Non-pigmented ciliary epithelial cell (primary cell): Measurements from ENCODE around the gene NME2.
"Not testable (repeated sequence)": the region's sequence is repeated elsewhere in the genome, so short reads cannot be mapped to it uniquely, and the experiment has no call there.

Source experiments
- DNase-seq: peaks from one replicate; pipeline ENCODE4 v3.0.0-alpha.2; 2010; ENCODE audit warnings: low read depth

Gene NME2

DNA sequence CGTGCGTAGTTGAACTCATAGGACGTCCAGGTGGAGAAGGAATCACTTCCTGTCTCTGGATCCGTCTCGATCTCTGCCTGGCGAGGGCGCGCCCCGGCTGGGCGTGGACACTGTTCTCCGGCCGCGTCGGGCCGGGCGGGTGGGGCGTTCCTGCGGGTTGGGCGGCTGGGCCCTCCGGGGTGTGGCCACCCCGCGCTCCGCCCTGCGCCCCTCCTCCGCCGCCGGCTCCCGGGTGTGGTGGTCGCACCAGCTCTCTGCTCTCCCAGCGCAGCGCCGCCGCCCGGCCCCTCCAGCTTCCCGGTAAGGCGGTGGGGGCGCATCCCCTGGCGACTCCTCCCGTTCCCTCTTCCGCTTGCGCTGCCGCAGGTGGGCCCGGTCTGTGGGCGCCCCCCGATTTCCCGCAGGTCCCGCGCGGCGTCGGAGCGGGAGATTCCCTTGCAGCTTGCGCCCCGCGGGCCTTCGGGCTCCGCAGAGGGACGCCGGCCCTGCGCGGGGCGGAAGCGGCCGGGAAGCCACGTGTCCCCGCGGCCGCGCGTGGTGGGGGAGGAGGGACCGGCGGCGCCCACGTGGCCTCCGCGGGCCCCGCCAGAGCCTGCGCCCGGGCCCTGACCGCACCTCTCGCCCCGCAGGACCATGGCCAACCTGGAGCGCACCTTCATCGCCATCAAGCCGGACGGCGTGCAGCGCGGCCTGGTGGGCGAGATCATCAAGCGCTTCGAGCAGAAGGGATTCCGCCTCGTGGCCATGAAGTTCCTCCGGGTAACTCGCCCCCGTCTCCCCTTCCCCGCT is at the start of gene NME2:
TSS of gene NME2 (plus strand) at position 214 of the 789 bp plus-strand sequence. CDS start at position 634, 420 bp downstream.
- DNase-seq: no peak

DNA sequence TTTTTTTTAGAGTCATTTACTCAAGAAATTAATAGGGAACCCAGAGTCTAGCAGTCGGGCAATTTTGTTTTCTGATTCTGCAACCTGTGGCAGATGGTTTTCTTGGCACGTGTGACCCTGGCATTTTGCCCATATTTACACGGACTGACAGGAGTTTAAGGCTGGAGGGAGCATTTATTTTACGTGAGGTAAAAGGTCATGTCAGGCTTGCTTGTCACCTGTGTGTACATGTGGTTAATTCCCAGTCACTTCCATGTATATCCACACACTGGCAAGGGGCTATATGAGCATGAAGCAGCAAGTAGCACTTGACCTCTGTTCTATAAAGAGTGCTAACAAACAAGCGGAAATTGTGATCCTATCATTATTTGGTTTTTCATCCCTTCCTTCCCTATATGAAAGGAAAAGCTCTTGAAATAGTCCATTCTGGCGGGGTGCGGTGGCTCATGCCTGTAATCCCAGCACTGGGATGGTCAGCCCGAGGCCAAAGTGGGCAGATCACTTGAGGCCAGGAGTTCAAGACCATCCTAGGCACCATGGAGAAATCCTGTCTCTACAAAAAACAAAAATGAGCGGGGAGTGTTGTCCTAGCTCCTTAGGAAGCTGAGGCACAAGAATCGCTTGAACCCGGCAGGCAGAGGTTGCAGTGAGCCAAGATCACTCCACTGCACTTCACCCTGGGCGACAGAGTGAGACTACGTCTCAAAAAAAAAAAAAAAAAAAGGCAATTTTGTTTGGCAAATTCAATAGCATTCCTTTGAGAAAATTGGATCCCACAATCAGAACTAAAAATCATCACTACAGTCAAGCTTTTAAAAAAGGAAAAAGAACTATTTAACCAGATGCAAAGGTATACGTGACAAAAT is 47.6 kb upstream of the NME2 start:
- no peak for DNase-seq

DNA sequence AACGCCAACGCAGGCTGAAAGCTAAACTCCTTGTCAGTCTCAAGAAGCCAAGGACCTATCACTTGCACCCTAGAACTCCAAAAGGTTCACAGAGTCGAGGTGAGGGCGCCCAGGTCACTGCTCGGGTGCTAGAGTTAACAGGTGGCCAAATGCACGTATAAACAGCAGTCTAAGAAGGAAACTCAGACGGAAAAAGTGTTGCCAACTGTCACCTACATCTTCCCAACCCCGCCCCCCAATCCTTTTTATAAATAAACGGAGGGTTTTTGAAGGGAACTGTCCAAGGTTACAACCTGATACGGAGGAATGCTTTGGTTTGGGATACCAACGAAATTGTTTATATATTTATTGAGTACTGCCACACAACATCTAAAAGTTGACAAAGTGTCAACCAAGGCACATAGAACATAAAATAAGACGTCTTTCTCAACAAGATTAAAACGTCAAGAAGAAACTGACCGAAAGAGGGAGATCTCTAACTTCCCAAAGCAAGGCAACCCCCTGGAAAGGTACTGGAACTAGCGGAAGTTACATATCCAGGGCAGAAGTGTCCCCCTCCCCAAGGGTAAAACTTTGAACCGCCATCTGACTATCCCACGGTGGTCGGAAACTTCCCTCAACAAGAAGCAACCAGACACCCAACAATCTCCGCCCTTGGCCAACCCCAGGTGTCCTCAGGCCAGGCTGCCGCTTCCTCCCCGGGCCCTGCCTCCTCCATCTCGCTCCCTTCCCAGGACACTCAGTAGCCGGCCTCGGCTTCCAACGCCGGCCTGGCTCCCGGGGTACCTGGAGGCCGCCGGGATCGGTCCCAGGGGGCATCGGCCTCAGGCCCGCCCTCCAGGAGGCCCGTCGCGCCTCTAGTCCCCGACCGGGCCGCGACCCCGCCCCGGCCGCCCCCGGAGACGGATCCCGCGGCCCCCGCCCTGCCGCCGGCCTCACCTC is 46.5 kb upstream of the NME2 start:
- no peak for DNase-seq

DNA sequence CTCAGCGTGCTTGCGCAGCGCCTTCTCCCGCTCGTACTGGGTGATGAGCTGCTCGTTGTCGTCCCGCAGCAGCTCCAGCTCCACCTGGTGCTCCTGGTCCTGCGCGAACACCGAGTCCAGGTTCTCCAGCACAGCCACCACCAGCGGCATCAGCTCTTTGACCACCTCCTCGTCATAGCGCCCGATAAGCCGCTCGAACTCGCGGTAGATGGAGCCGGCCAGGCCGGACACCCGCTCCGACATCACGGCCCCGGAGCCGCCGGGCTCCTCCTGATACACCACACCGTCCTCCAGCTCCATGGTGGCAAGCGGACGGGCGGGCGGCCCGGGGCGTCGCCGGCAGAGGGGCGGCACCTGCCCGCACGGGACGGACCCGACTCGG is 45.9 kb upstream of the NME2 start:
- no peak for DNase-seq

DNA sequence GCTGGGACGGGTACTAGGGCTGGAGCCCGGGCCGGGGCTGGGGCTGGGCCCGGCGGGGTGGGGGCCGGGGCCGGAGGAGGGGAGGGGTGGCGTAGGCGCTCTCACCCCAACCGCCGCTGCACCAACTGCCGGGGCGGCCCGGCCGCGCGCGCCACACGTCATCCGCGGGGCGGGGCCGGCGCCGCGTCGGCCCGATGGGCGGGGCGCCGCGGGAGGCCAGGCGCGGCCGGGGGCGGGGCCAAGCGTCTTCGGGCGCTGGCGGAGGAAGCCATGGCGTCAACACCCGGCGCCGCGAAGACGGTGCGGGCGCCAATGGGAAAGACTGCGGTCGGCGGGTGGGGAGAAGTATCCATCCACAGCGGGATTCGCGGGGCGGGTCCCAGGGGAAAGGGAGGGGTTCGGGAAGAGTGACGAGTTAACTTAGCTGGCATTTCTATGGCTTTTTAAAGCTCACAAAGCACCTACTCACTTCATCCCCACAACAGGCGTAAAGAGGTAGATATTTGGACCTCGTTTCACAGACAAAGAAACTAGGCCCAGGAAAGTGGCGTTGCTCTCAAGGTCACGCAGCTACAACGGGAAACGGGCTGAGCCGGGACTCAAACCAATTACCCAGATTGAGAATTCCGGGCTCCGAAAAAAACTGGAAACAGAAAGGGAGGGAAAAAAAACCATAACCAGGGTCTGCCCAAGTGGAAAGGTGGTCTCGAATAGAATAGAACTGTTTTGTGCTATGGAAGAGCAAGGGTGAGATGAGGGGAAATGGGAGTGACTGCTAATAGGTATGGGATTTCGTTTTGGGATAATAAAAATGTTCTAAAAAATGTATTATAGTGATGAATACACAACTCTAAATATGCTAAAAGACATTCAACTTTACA is 45.2 kb upstream of the NME2 start, which contains the start of gene SPAG9:
TSS of gene SPAG9 (minus strand) at position 130 of the 881 bp plus-strand sequence. CDS start 212 bp downstream, outside the sequence.
- DNase-seq: peak; percentile 75

DNA sequence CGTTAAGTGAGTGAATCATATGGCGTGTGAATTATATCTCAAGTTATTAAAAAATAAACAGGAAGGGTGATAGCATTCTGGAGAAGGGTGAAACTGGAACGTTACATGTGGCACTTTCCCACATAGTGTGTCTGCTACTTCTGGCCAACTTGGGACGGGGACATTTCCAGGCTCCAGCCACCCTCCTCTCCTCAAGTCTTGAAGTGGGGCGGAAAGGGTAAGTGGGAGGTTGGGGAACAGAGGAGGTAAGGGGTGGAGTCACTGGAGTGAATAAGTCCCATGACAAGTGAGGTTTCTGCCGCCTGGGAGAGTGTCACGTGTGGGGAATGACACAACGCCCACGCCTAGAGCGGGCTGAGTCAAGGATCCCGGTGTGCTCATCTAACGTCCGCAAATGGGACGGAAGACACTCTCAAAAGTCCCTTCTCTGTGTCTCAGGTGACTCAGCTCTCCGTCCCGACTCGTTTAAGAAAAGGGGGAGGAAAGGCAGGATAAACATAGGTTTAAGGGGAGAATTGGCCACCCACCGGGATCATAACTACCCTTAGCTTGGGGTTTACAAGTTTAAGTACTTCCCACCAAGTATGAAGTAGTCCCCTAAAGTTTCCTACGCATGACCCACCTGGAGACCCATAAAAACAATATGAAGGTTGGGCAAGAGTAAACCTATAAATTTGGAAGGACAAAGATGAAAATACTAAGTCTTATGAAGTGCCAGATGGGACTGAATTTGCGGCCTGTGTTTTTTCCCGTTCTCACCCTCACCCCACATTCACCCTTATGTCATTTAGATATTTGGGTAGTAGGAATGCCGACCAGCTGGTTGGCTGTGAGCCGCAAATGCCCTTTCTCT is 44.4 kb upstream of the NME2 start:
- DNase-seq: peak; percentile 77

DNA sequence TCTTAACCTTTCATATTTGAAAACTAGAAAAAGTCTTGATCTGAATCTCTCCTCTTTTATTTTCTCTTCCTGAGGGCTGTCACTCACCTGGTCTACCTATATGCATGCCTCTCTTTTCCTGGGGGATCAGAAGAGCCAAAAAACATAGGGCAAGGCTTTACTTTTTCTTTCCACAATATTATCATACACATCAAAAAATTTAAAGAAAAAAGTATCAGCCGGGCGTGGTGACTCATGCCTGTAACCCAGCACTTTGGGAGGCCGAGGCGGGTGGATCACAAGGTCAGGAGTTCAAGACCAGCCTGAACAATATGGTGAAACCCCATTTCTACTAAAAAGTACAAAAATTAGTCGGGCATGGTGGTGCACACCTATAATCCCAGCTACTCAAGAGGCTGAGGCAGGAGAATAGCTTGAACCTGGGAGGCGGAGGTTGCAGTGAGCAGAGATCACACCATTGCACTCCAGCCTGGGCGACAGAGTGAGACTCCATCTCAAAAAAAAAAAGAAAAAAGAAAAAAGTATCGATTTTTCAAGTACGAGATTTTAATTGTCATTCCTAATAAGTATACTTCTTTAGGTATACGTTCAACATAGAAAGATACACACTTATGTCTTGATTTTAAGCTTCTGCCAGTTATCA is 43.6 kb upstream of the NME2 start:
- not testable (repeated sequence) for DNase-seq

DNA sequence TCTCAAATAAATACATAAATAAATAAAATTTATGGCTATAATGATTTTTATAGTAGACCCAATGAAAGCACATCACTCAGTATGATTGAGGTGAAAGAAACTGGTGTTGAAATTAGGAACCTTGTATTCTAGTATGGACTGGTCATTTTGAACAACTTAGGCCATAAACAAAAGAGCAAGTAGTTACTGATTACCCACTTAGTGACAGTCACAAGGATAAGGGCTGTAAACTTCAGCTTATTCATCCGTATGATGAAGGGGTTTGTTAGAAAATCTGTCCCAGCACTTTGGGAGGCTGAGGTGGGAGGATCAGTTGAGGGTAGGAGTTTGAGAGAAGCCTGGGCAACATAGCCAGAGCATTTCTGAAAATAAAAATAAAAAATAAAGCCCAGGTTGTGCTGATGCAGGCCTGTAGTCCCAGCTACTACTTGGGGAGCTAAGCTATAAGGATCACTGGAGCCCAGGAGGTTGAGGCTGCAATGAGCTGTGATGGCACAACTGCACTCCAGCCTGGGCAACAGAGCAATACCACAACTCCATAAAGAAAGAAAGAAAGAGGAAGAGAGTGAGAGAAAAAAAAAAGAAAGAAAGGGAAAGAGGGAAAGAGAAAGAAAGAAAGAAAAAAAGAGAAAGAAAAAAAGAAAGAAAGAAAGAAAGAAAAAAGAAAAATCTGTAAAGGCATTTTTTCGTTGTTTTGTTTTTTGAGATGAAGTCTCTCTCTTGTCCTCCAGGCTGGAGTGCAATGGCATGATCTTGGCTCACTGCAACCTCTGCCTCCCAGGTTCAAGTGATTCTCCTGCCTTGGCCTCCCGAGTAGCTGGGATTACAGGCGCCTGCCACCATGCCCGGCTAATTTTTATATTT is 41.3 kb upstream of the NME2 start:
- no peak for DNase-seq

DNA sequence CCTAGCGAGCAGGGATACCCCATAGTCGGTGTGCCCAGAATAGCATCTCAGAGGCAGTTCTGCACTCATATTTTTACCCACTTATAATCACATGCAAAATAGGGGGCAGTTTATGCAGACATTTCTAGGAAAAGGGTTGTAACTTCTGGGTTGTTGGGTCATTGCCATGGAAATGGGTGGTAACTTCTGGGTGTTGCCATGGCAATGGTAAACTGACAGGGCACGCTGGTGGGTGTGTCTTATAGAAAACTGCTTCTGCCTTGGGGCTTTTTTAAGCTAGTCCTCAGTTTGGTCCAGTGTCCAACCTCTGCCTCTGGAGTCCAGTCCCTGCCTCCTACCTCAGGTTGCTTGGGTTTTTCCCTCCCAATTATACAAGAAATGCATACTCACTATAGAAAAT is 38.1 kb upstream of the NME2 start:
- no peak for DNase-seq

DNA sequence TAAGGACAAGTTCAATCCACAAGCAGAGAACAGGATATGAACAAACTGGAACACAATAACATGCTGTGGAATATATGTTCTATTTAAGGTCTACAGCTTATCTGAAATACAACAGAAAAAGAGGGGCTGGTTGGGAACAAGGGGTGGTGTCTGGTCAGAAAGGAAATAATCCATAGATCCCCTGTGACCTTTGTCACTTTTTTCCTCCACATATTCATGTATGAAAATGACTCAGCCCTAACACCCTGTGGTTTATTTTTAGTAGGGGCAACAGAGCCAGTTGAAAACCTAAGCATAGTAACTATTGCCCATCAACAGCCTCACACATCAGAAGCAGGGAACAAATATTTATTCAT is 33.3 kb upstream of the NME2 start:
- no peak for DNase-seq

DNA sequence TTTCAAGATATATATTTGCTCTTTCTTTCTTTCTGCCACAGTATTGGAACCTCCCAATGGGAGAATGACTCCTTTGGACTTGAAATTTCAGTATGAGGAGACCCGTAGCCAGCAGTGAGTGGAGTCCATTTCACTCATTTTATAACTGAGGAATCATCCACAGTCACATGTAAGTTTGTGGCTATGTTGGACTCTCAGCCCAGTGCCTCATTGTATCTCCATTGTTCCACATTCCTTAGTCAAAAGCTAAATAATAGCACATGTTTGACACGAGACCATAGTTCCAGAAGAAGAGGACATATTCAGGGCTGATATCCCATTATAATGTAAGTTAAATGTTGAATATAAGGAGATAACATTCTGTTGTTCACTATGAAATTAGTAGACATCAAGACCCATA is 32.8 kb upstream of the NME2 start:
- no peak for DNase-seq

DNA sequence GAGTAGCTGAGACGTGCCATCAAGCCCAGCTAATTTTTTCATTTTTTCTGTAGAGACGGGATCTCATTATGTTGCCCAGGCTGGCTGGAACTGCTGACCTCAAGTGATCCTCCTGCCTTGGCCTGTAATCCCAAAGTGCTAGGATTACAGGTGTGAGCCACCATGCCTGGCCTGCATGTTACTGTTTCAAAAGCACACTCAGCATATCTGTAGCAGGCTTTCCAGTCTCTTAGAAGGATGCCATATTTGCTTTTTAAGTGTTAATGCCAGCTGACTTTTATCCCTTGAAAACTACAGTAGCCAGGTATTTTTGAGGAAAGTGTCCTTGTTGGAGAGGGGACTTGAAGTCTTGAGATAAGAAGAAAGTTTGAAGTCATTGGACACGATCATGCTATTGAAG is 30.3 kb upstream of the NME2 start:
- DNase-seq: no peak

DNA sequence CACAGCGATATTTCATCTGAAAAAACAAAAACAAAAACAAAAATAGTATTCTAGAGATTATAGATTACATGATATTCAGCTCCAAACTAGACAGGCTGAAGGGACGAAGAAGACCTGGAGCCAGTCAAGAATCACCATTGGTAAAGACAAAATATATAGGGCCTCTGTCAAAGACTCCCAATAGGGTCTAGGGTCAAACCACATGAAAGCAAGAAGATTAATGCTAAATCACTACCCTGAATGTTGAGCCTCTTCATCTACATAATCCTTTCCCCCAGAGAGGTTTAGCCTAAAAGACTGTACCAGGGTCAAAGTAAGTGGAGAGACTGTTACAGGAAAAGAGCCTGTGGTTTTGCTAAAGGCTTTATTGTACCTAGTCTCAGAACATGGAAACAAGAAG is 23.6 kb upstream of the NME2 start:
- DNase-seq: no peak

DNA sequence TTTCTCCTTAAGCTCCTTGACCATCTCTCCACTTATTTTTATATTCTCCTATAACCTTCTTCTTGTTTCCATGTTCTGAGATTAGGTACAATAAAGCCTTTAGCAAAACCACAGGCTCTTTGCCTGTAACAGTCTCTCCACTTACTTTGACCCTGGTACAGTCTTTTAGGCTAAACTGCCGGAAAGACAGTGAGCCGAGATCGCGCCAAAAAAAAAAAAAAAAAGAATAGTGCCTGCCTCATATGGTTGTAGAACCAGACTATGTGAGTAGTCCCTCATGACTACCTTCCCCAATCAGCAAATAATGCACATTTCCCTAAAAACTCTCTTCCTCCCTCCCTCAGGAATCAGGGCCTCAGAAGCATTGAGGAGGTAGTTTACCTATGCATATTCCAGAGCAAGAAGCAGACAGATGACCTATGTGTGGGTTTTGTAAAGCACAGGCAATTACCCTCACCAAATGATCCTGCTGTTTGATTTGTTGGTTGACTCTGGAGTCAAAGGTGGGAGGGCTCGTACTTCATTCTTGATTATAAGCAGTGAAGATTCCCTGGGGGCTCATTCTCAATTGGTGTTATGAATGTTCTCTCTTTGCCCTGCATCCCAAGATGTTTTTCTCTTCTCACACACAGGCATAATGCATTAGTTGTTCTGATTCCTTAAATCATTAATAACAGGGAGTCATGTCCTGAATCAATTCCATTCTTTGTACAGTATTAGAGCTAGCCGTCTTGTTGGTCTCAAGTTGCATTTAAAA is 21.8 kb upstream of the NME2 start:
- DNase-seq: no peak

DNA sequence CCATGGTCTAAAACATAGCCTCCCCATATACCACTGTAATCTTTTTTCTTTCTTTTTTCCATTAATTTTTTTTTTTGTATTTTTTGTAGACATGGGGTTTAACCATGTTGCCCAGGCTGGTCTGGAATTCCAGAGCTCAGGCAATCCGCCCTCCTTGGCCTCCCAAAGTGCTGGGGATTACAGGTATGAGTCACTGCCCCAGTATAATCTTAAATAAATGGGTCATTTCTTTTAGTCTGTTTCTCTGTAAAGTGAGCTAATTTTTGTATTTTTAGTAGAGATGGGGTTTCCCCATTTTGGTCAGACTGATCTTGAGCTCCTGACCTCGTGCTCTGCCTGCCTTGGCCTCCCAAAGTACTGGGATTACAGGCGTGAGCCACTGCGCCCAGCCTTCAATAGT is 18.6 kb upstream of the NME2 start:
- no peak for DNase-seq

DNA sequence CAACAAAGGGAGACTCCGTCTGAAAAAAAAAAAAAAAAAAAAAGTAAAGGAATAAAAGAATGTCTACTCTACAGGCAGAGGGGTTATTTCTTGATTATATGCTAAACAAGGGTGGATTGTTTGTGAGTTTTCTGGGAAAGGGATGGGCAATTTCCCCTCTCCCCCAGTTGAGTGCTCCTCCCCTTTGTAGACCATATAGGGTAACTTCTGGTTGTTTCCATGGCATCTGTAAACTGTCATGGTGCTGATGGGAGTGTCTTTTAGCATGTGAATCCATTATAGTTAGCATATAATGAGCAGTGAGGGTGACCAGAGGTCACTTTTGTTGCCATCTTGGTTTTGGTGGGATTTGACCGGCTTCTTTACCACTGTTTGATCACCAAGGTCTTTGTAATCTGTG is 17.0 kb upstream of the NME2 start:
- DNase-seq: no peak

DNA sequence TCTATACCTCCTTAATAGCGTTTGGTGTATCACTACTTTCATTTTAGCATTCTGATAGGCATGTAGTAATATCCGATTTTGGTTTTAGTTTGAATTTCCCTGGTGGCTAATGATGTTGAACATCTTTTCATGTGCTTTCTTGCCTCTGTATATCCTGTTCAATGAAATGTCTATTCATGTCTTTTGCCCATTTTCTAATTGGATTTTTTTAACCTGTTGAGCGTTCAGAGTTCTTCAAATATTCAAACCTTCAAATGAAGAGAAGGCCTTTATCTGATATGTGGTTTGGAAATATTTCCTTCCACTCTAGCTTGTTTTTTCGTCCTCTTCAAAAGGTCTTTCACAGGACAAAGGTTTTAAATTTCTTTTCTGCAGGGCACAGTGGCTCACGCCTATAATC is 15.3 kb upstream of the NME2 start:
- no peak for DNase-seq

DNA sequence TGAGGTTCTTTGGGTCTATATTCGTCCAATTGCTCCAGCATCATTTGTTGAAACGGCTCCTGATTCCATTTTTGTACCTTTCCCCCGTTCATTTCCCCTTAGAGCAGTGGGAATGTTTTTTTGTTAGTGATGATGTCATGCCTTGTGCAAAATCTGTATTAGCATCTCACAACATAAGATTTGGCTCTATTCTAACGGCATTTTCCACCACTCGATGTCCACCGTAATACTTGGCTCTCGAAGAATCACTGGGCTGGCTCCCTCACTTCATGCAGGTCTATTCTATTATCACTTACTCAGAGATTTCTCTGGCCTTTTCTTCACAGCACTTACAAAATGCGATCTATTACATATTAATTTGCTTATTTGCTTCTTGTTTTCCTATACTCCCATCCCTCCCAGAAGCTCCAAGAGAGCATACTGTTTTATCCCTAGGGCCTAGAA is 13.4 kb upstream of the NME2 start:
- no peak for DNase-seq
